Transverse colon (tissue), 3 donors: ENCODE results near the gene ERICH3.

Source experiments
- CTCF ChIP-seq, 5 experiments: fragments of 200-600 bp in 3 of 5; fragments of 450-650 bp in 2 of 5; sonication (generic) in 3 of 5; IDR thresholded peaks; 1 replicate in 2 of 5; 2 replicates in 3 of 5; pipeline ENCODE4 v1.5.1; 2016 to 2017; ENCODE audit warnings: antibody characterized with exemption in 5 of 5, inconsistent platforms in 3 of 5, mild to moderate bottlenecking in 2 of 5, moderate library complexity in 1 of 5
- POLR2A ChIP-seq: fragments of 450-650 bp; IDR thresholded peaks from one replicate; pipeline ENCODE4 v1.6.1; 2016; ENCODE audit warnings: antibody characterized with exemption, mild to moderate bottlenecking, moderate library complexity

DNA sequence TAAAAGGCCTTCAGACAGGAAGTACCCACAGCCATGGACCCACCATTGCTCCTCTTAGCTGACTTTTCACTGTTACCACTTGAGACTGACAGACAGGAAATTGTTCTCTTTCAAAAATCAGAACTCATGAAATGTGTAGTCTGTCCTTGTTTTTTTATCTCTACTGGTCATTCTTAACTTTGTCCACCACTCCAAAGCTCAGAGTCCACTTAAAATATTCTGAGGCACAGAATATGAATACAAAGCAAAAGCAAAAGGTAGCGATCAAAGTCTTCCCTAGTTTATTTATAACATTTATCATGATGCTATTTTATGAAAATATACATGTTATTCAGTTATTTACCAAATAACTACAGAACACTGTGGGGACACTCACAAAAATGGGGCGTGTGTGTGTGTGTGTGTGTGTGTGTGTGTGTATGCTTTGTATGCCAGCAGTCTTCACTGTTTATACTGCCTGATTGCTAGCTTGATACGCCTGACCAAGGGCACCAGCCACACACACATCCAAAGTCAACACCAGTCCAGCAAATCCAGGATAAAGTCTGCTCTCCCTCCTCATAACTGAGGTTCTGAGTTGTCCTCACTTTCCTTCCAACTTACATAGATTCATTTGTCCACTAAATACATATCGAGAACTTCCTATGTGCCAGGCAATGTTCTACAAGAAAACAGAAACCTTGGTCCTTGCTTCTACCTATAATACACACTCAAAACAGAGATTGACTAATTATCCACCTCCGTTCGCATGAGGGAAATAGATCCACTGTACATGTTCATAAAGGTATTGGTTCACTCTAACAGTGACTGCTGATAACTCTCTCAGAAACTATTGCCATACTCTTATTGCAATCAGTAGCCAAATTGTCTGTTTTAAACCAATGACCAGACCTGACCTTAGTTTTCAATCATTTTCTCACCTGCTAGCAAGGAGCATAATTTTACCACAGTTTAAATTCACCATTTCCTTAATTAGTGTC lies 79.4 kb downstream of the ERICH3 start:
- no peak for TF ChIP-seq POLR2A
- no peak for TF ChIP-seq CTCF (IDR thresholded peaks at IDR 0.05)
